Measurements from ENCODE around the gene LINC00632.

DNA sequence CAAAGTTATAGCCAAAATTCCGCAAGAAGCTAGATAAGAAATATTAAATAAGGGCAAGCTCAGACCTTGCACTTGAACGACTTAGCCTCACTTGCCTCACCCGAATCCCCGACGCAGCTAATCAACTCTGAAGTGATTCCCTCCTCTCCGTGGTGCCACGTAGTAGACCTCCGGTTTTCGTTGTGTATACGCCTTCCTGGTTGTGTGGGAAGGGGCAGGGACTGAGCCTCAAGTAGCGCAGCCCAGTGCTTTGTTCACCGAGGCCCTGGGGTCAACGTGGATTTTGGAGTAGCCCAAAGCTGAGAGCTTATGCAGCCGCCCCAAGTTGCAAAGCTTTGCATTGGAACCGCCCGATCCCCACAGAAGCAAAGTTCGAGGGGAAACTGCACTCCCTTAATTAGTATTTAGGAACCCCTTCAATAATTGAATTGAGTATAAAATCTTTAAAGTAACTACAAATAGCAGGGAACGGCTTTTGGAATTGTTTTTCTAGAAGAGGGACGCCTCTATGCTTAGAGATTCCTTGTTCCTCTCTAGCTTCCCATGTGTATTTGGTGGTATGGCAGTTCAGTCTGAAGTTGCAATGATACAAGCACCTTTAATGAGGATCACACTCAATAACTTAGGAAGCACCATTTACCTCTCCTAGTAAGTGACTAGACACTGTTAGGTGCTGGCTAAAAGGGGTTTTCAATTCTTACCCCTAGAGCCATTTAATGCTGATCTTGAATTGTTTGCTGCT, 55.7 kb downstream of the LINC00632 start:
- TF ChIP-seq EZH2 (IDR thresholded peaks at IDR 0.05; ENCODE audit: borderline replicate concordance, insufficient read depth, low read depth, low read length, poor library complexity, severe bottlenecking): no peak
- no peak for TF ChIP-seq CTCF (IDR thresholded peaks at IDR 0.05)

Data from B cell (primary cell).